Vagina (tissue), 2 donors: ENCODE measurements around the gene CEP85L.

Source experiments
- CTCF ChIP-seq, 3 experiments: fragments of 450-650 bp in 2 of 3; fragments of 200-600 bp in 1 of 3; sonication (generic) in 1 of 3; IDR thresholded peaks; one replicate each; pipeline ENCODE4 v1.5.1; 2017 to 2019; ENCODE audit warnings: antibody characterized with exemption in 3 of 3, mild to moderate bottlenecking in 2 of 3, moderate library complexity in 2 of 3
- POLR2A ChIP-seq, 2 donors: fragments of 450-650 bp; IDR thresholded peaks; one replicate each; pipeline ENCODE4 v1.6.1; 2017; ENCODE audit warnings: antibody characterized with exemption in 2 of 2, mild to moderate bottlenecking in 2 of 2, moderate library complexity in 2 of 2

- no peak for TF ChIP-seq CTCF (IDR thresholded peaks at IDR 0.05)
- no peak for TF ChIP-seq POLR2A (IDR thresholded peaks at IDR 0.05)
Observed at GRCh38 chr6:118565311-118565960, 86.0 kb downstream of the CEP85L start.
